ENCODE data around the gene CNTD1. TPM values are rescaled to one million over a fixed set of nuclear protein-coding genes. Genes with fewer than 3 reads are reported as not detected.
"Not testable (repeated sequence)": the region's sequence is repeated elsewhere in the genome, so short reads cannot be mapped to it uniquely, and the experiment has no call there.

Gene CNTD1, protein sequence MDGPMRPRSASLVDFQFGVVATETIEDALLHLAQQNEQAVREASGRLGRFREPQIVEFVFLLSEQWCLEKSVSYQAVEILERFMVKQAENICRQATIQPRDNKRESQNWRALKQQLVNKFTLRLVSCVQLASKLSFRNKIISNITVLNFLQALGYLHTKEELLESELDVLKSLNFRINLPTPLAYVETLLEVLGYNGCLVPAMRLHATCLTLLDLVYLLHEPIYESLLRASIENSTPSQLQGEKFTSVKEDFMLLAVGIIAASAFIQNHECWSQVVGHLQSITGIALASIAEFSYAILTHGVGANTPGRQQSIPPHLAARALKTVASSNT
- polyA plus RNA-seq = 1 to 10 TPM in 1 of 3 donors, under 1 TPM in 2; 0.20 to 1.0 (median 0.54) TPM

DNA sequence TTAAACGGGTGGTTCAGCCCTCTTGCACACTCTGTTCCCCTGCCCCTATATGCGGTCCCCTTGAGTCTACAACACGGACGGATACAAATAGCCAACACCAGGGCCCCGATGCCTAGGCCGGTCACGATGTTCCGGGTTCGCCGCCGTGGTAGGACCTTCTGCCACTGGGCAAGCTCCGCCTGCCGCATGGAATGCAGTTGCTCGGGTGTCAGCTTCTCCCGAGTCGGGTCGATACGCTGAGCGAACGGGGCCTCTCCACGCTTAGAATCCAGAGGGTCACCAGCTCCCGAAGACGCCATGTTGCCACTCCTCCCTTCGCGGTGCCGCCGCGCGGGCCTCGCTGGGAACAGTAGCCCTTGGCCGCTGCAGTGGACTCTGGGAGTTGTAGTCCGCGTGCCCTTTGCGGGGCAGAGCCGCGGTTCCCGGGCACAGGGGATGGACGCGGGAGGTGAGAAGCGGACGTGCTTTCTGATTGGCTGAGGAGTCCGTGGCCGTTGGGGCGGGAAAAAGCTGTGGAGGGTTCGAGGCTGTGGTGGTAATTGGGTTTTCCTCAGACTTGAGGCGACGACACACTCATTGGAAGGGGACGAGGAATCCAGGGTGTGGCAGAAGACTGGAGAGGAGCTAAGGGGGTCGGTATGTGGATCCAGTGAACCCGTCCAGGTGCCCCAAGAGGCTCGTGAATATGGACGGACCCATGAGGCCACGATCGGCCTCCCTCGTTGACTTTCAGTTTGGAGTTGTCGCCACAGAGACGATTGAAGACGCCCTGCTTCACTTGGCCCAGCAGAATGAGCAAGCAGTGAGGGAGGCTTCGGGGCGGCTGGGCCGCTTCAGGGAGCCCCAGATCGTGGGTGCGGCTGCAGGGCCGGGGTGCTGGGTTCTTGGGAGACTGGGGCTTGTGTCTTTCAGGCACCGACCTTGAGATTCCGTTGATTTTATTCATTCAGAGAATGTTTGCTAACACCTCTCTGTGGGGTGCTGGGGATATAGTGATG is at the start of gene CNTD1, which contains the start of gene COA3:
CNTD1 (plus strand) TSS at position 479 of the 998 bp plus-strand sequence; CDS start at position 686, 207 bp downstream.
COA3 (minus strand) TSS at position 322 of the 998 bp plus-strand sequence; CDS start at position 299, 23 bp downstream.
- 25 to 27% (median 25%) methylated on average over 66 of the region's 66 CpGs for WGBS, 3 donors
- no peak within 1 kb of the TSS for H3K27ac ChIP-seq (ENCODE audit: low read depth, low read length)

DNA sequence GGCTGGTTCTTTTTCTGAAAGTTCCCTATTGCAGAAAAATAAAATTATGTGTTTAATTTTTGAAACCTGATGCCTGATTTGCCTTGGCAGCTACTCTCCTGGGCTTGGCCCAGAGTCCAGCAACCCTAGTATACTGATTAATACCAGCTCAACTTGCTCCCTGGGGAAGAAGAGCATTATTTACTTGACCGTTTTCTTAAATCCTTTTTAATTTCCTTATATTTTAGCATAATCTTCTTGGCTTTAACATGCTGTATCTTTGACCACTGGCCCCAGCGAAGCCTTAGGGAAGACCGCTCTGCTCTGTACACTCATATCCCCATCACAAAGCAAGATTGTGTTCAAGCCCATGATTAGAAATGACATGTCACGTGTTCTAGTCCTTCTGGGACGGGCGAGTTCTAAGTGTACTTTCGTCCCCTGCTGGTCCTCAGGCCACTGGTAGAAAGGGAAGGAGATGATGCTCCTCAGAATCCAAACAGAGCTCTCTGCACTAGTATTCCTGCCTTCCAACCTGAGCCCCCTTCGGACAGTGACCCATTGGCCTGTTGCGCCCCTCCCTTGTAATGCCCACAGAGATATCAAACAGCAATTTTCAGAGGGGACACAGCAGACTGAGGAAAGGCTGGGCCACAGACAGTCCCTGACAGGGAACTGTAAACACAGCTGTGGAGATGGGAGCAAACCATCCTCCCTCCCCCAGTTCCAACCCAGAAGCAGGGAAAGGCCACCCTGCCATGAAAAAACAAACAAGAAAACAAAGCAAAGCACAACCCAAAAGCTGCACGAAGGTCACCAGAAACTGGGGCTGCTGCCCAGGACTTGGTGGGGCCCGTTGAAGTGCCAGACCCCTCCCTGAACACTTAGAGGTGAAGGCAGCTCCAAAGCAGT is 49.5 kb upstream of the CNTD1 start:
- H3K27ac ChIP-seq (ENCODE audit: low read depth, low read length) = peak overlapping the region; percentile 35

GRCh38 chr17:42750739-42751344 is 47.8 kb upstream of the CNTD1 start:
- 12 to 31% (median 14%) methylated on average over 3 of the region's 3 CpGs for WGBS, 3 donors
- peak overlapping the region; percentile 40 for H3K27ac ChIP-seq (ENCODE audit: low read depth, low read length)

More for the DNA sequence above, 49.5 kb upstream of the CNTD1 start:
- 52 to 68% (median 57%) methylated on average over 11 of the region's 11 CpGs for WGBS, 3 donors

DNA sequence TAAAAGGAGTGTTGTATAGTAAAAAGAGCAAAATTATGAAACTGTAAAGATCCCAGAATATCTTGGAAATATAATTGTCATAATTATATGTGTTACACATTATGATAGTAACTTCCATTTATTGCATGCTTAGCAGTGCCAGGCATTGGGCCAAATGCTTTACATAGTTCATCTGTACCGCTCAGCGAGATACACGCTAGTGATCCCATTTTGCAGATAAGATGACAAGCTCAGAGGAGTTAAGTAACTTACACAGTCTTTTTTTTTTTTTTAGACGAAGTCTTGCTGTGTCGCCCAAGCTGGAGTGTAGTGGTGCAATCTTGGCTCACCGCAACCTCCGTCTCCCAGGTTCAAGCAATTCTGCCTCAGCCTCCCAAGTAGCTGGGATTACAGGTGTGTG is 47.0 kb upstream of the CNTD1 start:
- no peak overlapping the region for H3K27ac ChIP-seq (ENCODE audit: low read depth, low read length)
- WGBS, 3 donors = 66 to 79% (median 72%) methylated on average over 7 of the region's 7 CpGs

DNA sequence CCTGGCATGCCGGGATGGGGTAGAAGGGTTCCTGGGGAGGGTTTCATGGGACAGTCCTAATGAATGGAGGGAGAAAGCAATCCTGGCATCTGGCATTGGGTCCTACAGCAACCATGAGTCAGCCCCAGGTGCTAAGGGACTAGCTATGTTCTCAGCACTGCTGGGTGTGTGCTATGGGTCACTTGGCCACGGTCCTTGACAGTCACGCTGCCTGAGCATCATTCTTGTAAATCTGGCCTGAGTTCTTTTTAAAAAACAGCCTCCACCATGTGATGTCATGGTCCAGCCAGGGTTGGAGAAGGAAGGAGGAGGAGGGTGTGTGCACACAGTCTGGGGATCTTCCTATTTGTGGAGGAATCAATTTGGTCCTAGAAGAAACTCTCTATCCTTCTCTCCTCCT is 43.9 kb upstream of the CNTD1 start:
- WGBS, 3 donors = 58 to 72% (median 61%) methylated on average over 3 of the region's 3 CpGs
- H3K27ac ChIP-seq (ENCODE audit: low read depth, low read length) = no peak overlapping the region

DNA sequence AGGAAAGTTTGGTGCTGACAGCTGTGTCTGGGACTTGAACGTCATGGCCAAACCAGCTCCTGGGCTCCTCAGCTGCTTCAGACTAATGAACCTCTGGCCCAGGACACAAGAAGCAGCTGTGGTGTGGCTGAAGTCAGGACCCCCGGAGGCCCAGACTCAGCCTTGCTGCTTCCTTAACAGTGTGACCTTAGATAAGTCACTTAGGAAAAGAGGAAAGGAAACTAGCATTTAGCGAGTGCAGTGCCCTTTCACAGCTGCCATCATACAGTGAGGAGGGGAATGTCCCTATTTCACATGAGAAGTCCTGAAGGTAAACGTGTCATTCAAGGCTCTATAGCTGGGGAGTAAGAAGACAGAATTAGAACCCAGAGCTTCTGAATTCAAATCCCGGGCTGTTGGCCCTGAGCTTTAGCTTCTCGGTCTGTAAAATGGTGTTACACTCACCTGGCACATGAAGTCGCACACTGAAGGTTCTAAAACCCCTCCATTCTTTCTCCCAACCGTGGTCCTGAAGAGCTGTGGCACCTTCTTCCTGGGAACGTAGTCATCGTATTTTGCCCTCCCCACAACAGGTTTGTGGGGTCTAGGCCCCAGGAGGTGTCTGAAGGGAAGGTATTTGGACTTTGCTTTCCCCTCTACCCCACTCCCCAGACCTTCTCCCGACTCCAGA is 38.5 kb upstream of the CNTD1 start:
- H3K27ac ChIP-seq (ENCODE audit: low read depth, low read length) = no peak overlapping the region
- WGBS, 3 donors = 44 to 49% (median 48%) methylated on average over 11 of the region's 11 CpGs

GRCh38 chr17:42760652-42761581 is 37.7 kb upstream of the CNTD1 start, which contains the start of gene RAMP2:
RAMP2 (plus strand) TSS chr17:42761227; CDS start chr17:42761262, 35 bp downstream.
- 2 to 4% (median 3%) methylated on average over 52 to 92 of the region's 92 CpGs for WGBS, 3 donors
- H3K27ac ChIP-seq (ENCODE audit: low read depth, low read length) = no peak within 1 kb of the TSS

- H3K27ac ChIP-seq (ENCODE audit: low read depth, low read length) = no peak overlapping the region
- WGBS, 3 donors = 30 to 48% (median 33%) methylated on average over 11 to 12 of the region's 12 CpGs
Observed at GRCh38 chr17:42761638-42762037, 37.0 kb upstream of the CNTD1 start.

DNA sequence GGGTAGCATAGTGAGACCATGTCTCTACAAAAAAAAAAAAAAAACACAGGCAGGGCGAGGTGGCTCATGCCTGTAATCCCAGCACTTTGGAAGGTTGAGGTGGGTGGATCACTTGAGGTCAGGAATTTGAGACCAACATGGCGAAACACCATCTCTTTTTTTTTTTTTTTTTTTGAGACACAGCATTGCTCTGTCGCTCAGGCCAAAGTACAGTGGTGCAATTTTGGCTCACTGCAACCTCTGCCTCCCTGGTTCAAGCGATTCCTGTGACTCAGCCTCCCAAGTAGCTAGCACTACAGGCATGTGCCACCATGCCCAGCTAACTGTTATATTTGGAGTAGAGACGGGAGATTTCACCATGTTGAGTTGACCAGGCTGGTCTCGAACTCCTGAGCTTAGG is 32.5 kb upstream of the CNTD1 start:
- H3K27ac ChIP-seq (ENCODE audit: low read depth, low read length) = no peak overlapping the region
- 78 to 89% (median 88%) methylated on average over 6 of the region's 6 CpGs for WGBS, 3 donors

DNA sequence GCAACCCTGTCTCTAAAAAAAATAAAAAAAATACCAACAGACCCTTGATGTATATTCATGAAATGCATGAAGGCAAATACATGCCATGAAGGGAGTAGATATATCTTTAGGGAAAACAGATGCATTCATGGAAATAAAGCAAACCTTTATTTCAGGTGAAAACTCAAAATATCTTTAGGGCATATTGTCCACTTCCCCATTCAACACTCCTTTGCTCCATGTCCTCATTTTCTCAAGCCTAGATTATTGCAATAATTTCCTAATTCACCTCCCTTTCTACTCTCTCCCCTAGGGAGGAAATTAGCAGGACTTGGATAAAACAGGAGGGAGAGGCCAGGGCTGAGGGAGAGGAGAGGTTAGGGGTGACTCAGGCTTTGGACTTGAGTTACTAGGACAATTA is 31.1 kb upstream of the CNTD1 start:
- no peak overlapping the region for H3K27ac ChIP-seq (ENCODE audit: low read depth, low read length)

DNA sequence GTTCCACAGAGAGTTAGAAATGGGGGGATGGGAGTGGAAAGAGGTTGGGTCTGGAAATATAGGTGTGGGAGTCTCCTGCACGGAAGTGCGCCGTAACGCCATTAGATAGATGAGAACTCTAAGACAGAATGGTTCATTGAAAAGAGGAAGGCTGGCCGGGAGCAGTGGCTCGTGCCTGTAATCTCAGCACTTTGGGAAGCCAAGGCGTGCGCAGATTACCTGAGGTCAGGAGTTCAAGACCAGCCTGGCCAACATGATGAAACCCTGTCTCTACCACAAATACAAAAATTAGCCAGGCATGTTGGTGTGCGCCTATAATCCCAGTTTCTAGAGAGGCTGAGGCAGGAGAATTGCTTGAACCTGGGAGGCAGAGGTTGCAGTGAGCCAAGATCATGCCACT is 30.7 kb upstream of the CNTD1 start:
- H3K27ac ChIP-seq (ENCODE audit: low read depth, low read length) = not testable (repeated sequence)
- WGBS, 3 donors = 65 to 72% (median 68%) methylated on average over 9 of the region's 9 CpGs

DNA sequence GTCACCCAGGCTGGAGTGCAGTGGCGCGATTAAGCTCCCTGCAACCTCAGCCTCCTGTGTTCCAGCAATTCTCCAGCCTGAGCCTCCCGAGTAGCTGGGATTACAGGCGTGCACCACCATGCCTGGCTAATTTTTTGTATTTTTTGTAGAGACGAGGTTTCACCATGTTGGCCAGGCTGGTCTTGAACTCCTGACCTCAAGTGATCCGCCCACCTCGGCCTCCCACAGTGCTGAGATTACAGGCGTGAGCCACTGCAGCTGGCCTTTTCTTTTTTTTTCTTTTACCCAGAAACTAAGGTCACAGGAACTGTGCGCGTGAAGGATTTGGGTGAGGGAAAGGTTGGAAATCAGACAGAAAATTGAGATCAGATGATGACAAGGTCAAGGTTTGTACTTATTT is 28.7 kb upstream of the CNTD1 start:
- H3K27ac ChIP-seq (ENCODE audit: low read depth, low read length) = not testable (repeated sequence)
- 57 to 80% (median 71%) methylated on average over 10 of the region's 10 CpGs for WGBS, 3 donors

DNA sequence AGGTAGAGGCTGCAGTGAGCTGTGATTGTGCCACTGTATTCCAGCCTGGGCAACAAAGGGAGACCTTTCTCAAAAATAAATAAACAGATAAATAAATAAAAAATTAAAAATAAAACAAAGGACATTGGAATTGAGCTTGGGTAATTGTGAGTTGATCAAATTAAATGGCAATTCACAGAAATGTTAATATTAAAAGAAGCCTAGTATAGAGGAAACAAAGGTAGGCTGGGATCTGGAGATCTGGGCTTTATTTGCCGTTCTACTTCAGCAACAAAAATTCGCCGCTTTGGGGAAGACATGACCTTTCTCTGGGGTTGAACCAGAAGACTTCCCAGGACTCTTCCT is 25.7 kb upstream of the CNTD1 start:
- H3K27ac ChIP-seq (ENCODE audit: low read depth, low read length) = no peak overlapping the region
- WGBS, 3 donors = 1 to 2% (median 2%) methylated on average over 3 of the region's 3 CpGs

DNA sequence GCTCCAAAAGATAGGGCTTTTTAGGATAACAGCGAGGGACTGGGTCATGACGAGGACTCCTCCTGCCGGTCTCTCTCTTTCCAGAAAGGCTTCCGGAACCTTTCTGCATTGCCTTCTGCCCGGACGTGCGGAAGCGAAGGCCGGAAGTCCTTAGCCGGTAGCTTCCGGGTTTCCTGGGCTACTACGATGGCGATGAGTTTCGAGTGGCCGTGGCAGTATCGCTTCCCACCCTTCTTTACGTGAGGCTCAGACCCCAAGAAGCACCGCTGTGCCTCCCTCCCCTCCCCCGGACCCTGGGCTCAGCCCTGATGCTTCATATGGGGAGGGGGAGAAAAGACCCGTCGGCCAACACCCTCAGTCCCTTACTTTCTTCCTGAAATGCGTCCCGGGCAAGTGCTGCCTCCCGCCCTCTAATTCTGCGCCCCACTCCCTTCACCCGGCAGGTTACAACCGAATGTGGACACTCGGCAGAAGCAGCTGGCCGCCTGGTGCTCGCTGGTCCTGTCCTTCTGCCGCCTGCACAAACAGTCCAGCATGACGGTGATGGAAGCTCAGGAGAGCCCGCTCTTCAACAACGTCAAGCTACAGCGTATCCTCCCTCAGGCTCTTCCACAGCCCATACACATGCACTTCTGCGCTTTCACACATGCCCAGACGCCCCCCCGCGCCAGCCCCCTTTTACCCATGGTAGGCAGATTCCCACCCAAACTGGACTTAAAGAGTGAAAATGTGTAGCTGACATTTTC is 25.2 kb upstream of the CNTD1 start, which contains the start of gene VPS25:
VPS25 (plus strand) TSS at position 160 of the 746 bp plus-strand sequence; CDS start at position 187, 27 bp downstream.
- 1 to 2% (median 1%) methylated on average over 37 to 39 of the region's 39 CpGs for WGBS, 3 donors

DNA sequence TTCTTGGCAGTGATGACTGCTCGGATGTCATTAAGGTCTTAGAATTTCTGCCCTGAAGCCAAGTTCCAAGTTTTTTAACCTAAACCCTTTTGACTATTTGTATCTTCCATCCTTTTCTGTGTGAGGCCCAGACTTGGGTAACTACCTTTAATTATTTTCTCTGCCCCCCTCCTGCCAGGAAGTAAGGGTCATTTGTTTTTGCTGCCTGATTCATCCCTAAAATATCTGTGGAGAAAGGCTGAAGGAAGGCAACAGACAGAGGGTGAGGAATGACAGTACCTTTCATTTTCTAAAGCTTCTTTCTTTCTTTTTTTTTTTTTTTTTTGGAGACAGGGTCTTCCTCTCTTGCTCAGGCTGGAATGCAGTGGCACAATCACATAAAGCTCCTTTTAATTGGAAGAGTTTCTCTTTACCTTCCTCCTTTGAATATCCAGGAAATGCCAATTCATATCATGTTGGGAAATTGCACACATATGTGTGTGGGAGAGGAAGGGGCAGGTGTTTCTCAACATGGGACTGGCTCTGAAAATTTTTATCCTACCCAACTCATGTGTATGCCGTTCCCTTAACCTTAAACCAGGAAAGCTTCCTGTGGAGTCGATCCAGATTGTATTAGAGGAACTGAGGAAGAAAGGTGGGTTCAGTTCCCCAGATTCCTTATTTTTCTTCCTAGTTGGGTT is 24.5 kb upstream of the CNTD1 start:
- 55 to 73% (median 62%) methylated on average over 3 of the region's 3 CpGs for WGBS, 3 donors
- H3K27ac ChIP-seq (ENCODE audit: low read depth, low read length) = no peak overlapping the region

More for the DNA sequence above, 25.2 kb upstream of the CNTD1 start, which contains the start of gene VPS25:
- no peak within 1 kb of the TSS for H3K27ac ChIP-seq (ENCODE audit: low read depth, low read length)
